ENCODE measurements around the gene TSSC4. TPM values are rescaled to one million over a fixed set of nuclear protein-coding genes. Genes with fewer than 3 reads are reported as not detected.

Gene TSSC4
- total RNA-seq, 1 donor from 2014 or later = 62.9 TPM

- intact Hi-C loops (cut with micrococcal nuclease) = no loop called here
- no peaks in the 10 kb centered on the region for H3K4me1 Mint-ChIP-seq
- H3K4me3 Mint-ChIP-seq = no peak overlapping the region
- peaks cover 24% of the 10 kb centered on the region for H3K27me3 Mint-ChIP-seq
- H3K36me3 Mint-ChIP-seq (ENCODE audit: low read depth) = no peaks in the 10 kb centered on the region
- no peaks in the 10 kb centered on the region for H3K9me3 Mint-ChIP-seq
- no peak for DNase-seq
- no peak overlapping the region for H3K27ac Mint-ChIP-seq
These were observed 37.0 kb downstream of the TSSC4 start for GRCh38 chr11:2437516-2437915.

DNA sequence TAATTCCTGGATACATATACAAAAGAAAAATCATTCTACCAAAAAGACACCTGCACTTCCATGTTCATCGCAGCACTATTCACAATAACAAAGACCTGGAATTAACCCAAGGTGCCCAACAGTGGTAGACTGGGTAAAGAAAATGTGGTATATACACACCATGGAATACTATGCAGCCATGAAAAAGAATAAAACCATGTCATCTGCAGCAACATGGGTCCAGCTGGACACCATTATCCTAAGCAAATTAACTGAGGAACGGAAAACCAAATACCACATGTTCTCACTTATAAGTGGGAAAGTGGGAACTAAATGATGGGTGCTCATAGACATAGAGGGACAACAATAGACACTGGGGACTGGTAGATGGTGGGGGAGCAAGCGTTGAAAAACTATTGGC, 39.3 kb downstream of the TSSC4 start:
- intact Hi-C loops (cut with micrococcal nuclease) = loop anchor here (5.0 kb wide), 2 partner anchors 92 to 447 kb away; partner anchors contain the start of gene CDKN1C
- DNase-seq = no peak
- H3K9me3 Mint-ChIP-seq = no peaks in the 10 kb centered on the region
- H3K36me3 Mint-ChIP-seq (ENCODE audit: low read depth) = no peaks in the 10 kb centered on the region
- H3K4me1 Mint-ChIP-seq = no peaks in the 10 kb centered on the region
- H3K27ac Mint-ChIP-seq = no peak overlapping the region
- H3K4me3 Mint-ChIP-seq = no peak overlapping the region
- H3K27me3 Mint-ChIP-seq = peaks cover 35% of the 10 kb centered on the region

GRCh38 chr11:2440646-2441045, 40.1 kb downstream of the TSSC4 start:
- Mint-ChIP-seq H3K4me3 (no peak overlapping the region), H3K9me3 (no peaks in the 10 kb centered on the region), H3K27ac (no peak overlapping the region), H3K36me3 (ENCODE audit: low read depth) (no peaks in the 10 kb centered on the region), H3K27me3 (peaks cover 37% of the 10 kb centered on the region), H3K4me1 (peaks cover 3% of the 10 kb centered on the region)
- DNase-seq = no peak
- intact Hi-C loops (cut with micrococcal nuclease) = loop anchor here (5.0 kb wide), 2 partner anchors 92 to 447 kb away; partner anchors contain the start of gene CDKN1C

DNA sequence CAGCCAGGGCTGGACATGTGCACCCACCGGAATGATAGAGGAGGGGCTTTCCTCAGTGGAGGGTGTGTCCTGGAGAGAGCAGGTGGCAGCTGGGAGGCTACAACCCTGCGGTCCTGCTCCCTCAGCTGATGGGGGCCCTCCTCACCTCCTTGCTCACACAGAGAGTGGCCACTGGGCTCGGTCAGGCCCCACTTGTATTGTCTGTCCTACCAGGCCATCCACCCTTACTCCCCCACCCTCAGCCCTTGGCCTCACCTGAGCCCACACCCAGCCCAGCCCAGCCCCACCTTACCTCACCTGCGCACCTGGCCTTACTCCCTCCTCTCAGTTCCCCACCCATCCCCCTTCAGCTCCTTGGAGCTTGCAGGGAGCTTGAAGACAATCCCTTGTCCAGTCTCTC, 40.6 kb downstream of the TSSC4 start:
- Mint-ChIP-seq H3K27me3 (peaks cover 37% of the 10 kb centered on the region), H3K27ac (no peak overlapping the region), H3K9me3 (no peaks in the 10 kb centered on the region), H3K4me3 (no peak overlapping the region), H3K36me3 (ENCODE audit: low read depth) (no peaks in the 10 kb centered on the region), H3K4me1 (peaks cover 4% of the 10 kb centered on the region)
- intact Hi-C loops (cut with micrococcal nuclease) = loop anchor here (5.0 kb wide), 2 partner anchors 91 to 446 kb away; partner anchors contain the start of gene CDKN1C
- no peak for DNase-seq

DNA sequence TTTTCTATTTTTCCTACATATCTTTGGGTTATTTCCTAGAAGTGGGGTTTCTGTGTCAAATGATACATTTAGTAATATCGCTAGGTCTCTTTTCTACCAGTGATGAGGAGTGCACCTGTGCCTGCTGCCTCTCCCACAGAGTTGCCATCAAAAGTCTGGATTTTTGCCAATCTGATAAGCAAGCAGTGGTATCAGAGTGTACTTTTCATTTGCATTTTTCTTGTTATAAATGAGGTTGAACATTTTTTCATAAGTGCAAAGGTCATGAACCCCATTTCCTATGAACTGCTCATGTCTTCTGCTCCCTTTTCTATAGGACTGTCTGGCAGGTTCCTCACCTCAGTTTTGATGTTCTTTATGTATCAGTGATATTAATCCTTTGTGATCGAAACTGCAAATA, 42.0 kb downstream of the TSSC4 start:
- Mint-ChIP-seq H3K9me3 (no peaks in the 10 kb centered on the region), H3K4me1 (peaks cover 12% of the 10 kb centered on the region), H3K36me3 (ENCODE audit: low read depth) (no peaks in the 10 kb centered on the region), H3K27me3 (peaks cover 34% of the 10 kb centered on the region), H3K27ac (no peak overlapping the region), H3K4me3 (no peak overlapping the region)
- intact Hi-C loops (cut with micrococcal nuclease) = loop anchor here (5.0 kb wide), 2 partner anchors 90 to 445 kb away; partner anchors contain the start of gene CDKN1C
- no peak for DNase-seq

DNA sequence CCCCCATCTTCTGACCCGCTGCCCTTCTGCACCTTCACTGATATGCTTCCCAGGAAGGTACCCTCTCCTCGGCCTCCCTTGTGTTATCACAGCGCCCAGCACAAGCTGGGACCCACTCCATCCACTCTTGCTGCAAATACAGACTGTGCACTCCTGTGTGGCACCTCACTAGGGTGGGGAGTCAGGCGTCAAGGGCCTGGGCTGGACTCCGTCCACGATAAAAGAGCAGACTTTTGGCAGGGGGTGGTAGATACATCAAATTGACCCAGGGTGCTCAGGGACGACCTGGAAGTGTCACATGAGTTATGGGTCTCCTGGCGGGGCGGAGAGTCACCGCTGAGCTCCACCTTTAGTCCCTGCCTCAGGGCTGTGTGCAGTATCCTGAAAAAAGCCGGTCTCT, 42.9 kb downstream of the TSSC4 start:
- Mint-ChIP-seq H3K9me3 (no peaks in the 10 kb centered on the region), H3K27me3 (peaks cover 30% of the 10 kb centered on the region), H3K4me3 (peak overlapping the region; percentile 43), H3K27ac (no peak overlapping the region), H3K36me3 (ENCODE audit: low read depth) (no peaks in the 10 kb centered on the region), H3K4me1 (peaks cover 13% of the 10 kb centered on the region)
- no peak for DNase-seq
- intact Hi-C loops (cut with micrococcal nuclease) = loop anchor here (5.0 kb wide), 2 partner anchors 89 to 444 kb away; partner anchors contain the start of gene CDKN1C

DNA sequence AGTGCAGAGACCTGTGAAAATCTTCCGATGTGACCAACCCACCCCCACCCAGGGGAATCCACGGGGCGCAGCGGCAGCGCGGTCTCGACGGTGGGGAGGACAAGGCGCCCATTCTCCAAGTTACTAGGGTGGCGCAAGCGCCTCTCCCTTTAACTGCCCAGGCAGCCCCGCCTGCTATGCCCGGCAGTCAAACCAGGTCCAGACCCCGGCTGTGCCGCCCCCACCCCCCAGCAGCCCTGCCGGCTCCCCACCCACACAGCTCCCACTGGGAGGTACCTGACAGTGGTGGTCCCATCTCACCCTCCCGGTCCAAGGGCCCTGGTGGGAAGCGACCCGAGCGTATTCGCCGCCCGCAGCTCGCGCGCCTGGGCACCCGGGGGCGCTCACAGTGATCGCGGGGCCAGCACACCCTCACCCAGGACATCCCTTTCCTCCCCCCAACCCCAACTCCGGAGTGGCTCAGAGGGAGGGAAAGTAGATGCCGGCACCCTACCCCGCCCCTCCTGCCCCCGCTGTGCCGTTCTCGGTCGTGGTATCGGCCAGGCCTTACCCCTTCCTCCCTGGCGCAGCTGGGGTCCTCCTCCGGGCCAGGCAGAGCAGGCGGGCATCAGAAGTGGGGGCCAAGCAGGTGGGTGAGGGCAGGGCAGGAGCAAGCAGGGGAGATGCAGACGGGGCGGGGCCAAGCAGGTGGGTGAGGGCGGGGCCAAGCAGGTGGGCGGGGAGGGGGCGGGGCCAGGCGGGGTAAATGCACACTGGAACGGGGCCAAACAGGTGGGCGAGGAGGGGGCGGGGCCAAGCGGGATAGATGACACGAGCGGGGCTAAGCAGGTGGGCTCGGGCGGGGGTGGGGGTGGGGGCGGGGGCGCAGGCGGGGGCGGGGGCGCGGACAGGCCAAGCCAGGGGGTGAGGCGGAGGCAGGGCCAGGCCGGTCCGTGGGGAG, 43.6 kb downstream of the TSSC4 start, which contains the start of gene TRPM5:
Gene TRPM5, minus strand, starts transcription at position 634 of the 940 bp plus-strand sequence. CDS start 21,478 bp downstream, outside the sequence.
- H3K4me1 Mint-ChIP-seq = peaks cover 13% of the 10 kb centered on the region
- H3K9me3 Mint-ChIP-seq = no peaks in the 10 kb centered on the region
- peaks cover 24% of the 10 kb centered on the region for H3K27me3 Mint-ChIP-seq
- intact Hi-C loops (cut with micrococcal nuclease) = loop anchor here (1.0 to 5.0 kb wide), 4 partner anchors 44 to 443 kb away; partner anchors contain the start of genes CD81, CDKN1C and TSSC4
- H3K36me3 Mint-ChIP-seq (ENCODE audit: low read depth) = no peaks in the 10 kb centered on the region
- peak within 1 kb of the TSS; percentile 64 for H3K27ac Mint-ChIP-seq
- DNase-seq = no peak
- peak within 1 kb of the TSS; percentile 91 for H3K4me3 Mint-ChIP-seq

- peaks cover 19% of the 10 kb centered on the region for H3K27me3 Mint-ChIP-seq
- H3K27ac Mint-ChIP-seq = peak within 1 kb of the TSS; percentile 64
- peaks cover 13% of the 10 kb centered on the region for H3K4me1 Mint-ChIP-seq
- peak; percentile 90 for DNase-seq
- intact Hi-C loops (cut with micrococcal nuclease) = loop anchor here (1.0 to 5.0 kb wide), 4 partner anchors 45 to 442 kb away; partner anchors contain the start of genes CD81, CDKN1C and TSSC4
- no peaks in the 10 kb centered on the region for H3K36me3 Mint-ChIP-seq (ENCODE audit: low read depth)
- peak within 1 kb of the TSS; percentile 91 for H3K4me3 Mint-ChIP-seq
- H3K9me3 Mint-ChIP-seq = no peaks in the 10 kb centered on the region
These were observed 44.5 kb downstream of the TSSC4 start, which contains the start of gene KCNQ1 for GRCh38 chr11:2444821-2445745. TSS of gene KCNQ1 (plus strand) at chr11:2445008. CDS start at chr11:2445099, 91 bp downstream.

DNA sequence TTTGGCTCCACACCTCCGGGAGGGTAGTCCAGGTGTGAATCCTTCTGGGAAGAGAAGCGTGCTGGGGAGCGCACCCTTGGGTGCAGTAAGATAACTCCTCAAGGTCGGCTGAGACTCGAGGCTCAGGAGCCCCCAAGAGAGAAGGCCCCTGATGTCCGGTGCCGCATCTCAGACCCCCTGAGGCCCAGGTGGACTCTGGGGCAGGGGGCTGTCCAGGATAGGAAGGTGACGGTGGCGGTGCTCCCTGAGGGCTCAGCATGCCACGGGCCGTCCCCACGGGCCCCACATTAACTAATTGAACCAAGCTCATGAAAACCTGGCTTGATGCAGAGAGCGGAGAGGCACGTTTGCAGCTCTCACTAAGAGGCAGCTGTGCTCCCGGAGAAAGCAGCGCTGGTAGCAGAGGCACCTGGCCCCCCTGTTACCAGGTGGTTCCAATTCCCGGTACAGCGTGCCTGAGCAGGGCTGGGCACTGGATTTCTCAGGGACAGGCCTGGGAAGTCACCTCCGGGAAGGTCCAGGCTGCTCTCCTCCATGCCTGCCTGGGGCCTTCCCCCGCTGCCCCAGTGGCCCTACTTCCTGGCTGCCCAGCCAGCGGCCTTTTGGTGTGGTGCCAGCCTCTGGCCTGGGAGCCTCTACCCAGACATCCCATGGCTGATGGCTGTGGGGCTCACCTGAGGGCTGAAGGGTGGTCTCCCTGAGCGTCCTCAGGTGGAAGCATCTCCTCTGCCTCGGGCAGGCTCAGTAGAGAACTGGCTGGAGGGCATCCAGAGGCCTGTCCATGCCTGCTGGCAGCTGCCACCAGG, 45.4 kb downstream of the TSSC4 start:
- no peak for DNase-seq
- H3K36me3 Mint-ChIP-seq (ENCODE audit: low read depth) = no peaks in the 10 kb centered on the region
- no peak overlapping the region for H3K27ac Mint-ChIP-seq
- H3K4me3 Mint-ChIP-seq = peak overlapping the region; percentile 91
- peaks cover 13% of the 10 kb centered on the region for H3K4me1 Mint-ChIP-seq
- intact Hi-C loops (cut with micrococcal nuclease) = loop anchor here (2.0 kb wide), 2 partner anchors 21 to 69 kb away; partner anchors contain the start of gene CD81
- H3K9me3 Mint-ChIP-seq = no peaks in the 10 kb centered on the region
- peaks cover 19% of the 10 kb centered on the region for H3K27me3 Mint-ChIP-seq

DNA sequence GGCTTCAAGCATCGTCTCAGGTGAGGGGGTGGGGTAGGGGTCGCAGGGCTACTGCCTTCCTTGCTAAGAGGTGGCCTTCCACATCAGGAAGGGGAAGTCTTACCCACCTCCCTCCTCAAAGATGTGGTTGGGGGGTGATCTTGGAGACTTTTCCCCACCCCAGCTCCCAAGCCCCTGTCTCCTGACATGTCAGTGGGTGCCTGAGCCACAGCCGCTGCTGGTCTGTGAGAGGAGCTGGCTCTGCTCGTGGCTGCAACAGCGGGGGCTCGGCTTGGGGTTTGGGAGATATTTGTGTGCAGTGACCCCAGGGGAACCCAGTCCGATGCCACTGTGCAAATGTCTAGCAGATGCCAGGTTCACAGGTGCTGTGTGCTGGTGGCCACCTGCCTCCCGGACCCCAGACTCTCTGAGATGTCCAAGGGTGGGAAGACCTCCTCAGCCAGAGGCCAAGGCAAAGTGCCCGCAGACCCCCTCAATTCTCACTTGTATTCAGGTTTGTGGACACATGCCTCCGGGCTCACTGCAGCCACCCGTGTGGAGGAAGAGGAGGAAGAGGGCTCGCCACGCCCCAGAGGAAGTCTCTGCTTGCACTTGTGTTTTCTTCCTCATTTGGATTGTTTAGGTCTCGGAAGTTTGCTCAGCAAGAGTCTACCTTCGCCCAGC, 46.2 kb downstream of the TSSC4 start:
- H3K27ac Mint-ChIP-seq = no peak overlapping the region
- peak overlapping the region; percentile 91 for H3K4me3 Mint-ChIP-seq
- peaks cover 18% of the 10 kb centered on the region for H3K27me3 Mint-ChIP-seq
- H3K9me3 Mint-ChIP-seq = no peaks in the 10 kb centered on the region
- H3K36me3 Mint-ChIP-seq (ENCODE audit: low read depth) = no peaks in the 10 kb centered on the region
- DNase-seq = peak; percentile 76
- peaks cover 13% of the 10 kb centered on the region for H3K4me1 Mint-ChIP-seq
- intact Hi-C loops (cut with micrococcal nuclease) = loop anchor here (2.0 kb wide), 1 partner anchor 20 kb away; no protein-coding TSS in a partner anchor

DNA sequence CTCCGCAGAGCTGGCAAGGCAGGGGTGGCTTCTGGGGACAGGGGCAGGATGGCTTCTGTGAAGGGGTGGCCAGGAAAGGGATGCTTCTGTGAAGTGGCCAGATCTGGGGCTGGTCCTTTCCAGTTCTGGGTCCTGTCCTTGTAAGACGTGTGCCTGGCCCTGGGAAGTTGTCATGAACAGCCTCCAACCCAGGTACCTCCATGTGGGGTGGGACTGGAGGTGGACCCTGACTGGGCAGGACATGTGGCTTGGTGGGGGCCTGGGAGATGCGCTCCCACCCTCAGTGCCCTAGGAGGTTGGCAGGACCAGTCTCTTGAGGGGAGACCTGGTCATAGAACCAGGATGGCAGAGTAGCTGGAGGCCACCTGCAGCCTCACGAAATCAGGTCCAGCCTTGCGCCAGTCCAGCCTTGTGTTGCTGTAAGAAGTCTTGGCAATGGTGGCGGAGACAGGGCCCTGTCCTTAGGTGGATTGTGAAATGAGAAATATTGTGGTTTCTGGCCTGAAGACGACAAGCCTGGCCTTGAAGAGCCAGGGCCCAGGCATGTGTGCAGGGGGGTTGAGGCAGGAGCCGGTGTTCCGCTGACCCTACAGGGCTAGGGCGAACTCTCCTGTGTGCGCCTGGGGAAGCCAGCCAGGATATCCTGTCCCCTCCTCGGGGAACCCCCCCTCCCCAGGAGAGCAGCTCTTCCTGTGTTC, 46.9 kb downstream of the TSSC4 start:
- no peak for DNase-seq
- no peaks in the 10 kb centered on the region for H3K36me3 Mint-ChIP-seq (ENCODE audit: low read depth)
- peaks cover 13% of the 10 kb centered on the region for H3K4me1 Mint-ChIP-seq
- H3K27me3 Mint-ChIP-seq = peaks cover 14% of the 10 kb centered on the region
- peak overlapping the region; percentile 91 for H3K4me3 Mint-ChIP-seq
- intact Hi-C loops (cut with micrococcal nuclease) = loop anchor here (2.0 kb wide), 1 partner anchor 19 kb away; no protein-coding TSS in a partner anchor
- no peak overlapping the region for H3K27ac Mint-ChIP-seq
- no peaks in the 10 kb centered on the region for H3K9me3 Mint-ChIP-seq

Measured in activated CD4-positive, alpha-beta T cell treated with anti-CD3 and anti-CD28 coated beads, Interleukin-2, amount 10 ng/mL, durations not matched to agents 24 days and 14 days (primary cell).